ENCODE measurements around the gene LARP4.
"Not testable (repeated sequence)": the region's sequence is repeated elsewhere in the genome, so short reads cannot be mapped to it uniquely, and the experiment has no call there.

The LARP4 gene

DNA sequence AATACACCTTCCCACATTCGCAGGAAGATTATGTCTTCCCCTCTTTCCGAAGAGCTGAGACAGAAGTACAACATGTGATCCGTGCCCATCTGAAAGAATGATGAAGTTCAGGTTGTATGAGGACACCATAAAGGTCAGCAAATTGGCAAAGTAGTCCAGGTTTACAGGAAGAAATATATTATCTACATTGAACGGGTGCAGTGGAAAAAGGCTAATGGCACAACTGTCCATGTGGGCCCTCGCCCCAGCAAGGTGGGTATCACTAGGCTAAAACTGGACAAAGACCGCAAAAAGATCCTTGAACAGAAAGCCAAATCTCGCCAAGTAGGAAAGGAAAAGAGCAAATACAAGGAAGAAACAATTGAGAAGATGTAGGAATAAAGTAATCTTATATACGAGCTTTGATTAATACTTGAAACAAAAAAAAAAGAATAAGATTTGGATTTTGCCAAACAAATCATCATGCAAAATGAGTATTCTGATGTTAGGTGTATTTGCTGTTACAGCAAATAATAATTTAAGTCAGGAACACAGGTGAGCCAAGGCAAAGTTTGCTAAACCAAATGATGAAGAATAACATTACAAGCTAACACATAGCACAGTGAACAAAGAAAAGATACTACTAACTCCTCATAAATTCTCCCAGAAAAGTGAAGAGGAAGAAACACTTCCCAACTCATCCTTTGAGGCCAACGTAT lies 34.8 kb upstream of the LARP4 start:
- CTCF ChIA-PET = interaction anchor here (0.6 kb wide), 1 partner anchor 233 kb away, joined by 3 read pairs; no protein-coding TSS in a partner anchor
- Histone ChIP-seq H3K4me1 (ENCODE audit: control insufficient read depth, insufficient read depth, low read length) (no peaks in the 10 kb centered on the region), H3K4me3 (ENCODE audit: low read depth, low read length) (no peak overlapping the region), H3K36me3 (ENCODE audit: control insufficient read depth in 2 of 2, insufficient read depth in 1 of 2, low read length in 2 of 2) (no peaks in the 10 kb centered on the region), H3K9me3 (ENCODE audit: control insufficient read depth, insufficient read depth, low read depth, low read length) (no peaks in the 10 kb centered on the region), H3K27ac (ENCODE audit: extremely low read depth, low read depth, low read length) (no peak overlapping the region)
- TF ChIP-seq ZNF426 (tag by site-specific recombination; IDR thresholded peaks at IDR 0.05) (no peak), ZNF664 (tag by site-specific recombination; IDR thresholded peaks at IDR 0.05) (no peak), MYNN (tag by site-specific recombination; IDR thresholded peaks at IDR 0.05; ENCODE audit: borderline replicate concordance) (no peak), ZNF629 (tag by site-specific recombination; IDR thresholded peaks at IDR 0.05) (no peak), ZSCAN23 (tag by site-specific recombination; IDR thresholded peaks at IDR 0.05) (no peak), ZNF169 (tag by site-specific recombination; IDR thresholded peaks at IDR 0.05) (no peak), ZNF530 (tag by site-specific recombination; IDR thresholded peaks at IDR 0.05; ENCODE audit: low read depth) (no peak), ZBTB17 (tag by site-specific recombination; IDR thresholded peaks at IDR 0.05) (no peak), ZNF654 (tag by site-specific recombination; IDR thresholded peaks at IDR 0.05; ENCODE audit: low read depth) (no peak), ZNF184 (tag by site-specific recombination; IDR thresholded peaks at IDR 0.05) (no peak)
- TF ChIP-seq, protein P1, sequence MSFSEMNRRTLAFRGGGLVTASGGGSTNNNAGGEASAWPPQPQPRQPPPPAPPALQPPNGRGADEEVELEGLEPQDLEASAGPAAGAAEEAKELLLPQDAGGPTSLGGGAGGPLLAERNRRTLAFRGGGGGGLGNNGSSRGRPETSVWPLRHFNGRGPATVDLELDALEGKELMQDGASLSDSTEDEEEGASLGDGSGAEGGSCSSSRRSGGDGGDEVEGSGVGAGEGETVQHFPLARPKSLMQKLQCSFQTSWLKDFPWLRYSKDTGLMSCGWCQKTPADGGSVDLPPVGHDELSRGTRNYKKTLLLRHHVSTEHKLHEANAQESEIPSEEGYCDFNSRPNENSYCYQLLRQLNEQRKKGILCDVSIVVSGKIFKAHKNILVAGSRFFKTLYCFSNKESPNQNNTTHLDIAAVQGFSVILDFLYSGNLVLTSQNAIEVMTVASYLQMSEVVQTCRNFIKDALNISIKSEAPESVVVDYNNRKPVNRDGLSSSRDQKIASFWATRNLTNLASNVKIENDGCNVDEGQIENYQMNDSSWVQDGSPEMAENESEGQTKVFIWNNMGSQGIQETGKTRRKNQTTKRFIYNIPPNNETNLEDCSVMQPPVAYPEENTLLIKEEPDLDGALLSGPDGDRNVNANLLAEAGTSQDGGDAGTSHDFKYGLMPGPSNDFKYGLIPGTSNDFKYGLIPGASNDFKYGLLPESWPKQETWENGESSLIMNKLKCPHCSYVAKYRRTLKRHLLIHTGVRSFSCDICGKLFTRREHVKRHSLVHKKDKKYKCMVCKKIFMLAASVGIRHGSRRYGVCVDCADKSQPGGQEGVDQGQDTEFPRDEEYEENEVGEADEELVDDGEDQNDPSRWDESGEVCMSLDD (tag by site-specific recombination; IDR thresholded peaks at IDR 0.05) = no peak
- TF ChIP-seq, protein P2, sequence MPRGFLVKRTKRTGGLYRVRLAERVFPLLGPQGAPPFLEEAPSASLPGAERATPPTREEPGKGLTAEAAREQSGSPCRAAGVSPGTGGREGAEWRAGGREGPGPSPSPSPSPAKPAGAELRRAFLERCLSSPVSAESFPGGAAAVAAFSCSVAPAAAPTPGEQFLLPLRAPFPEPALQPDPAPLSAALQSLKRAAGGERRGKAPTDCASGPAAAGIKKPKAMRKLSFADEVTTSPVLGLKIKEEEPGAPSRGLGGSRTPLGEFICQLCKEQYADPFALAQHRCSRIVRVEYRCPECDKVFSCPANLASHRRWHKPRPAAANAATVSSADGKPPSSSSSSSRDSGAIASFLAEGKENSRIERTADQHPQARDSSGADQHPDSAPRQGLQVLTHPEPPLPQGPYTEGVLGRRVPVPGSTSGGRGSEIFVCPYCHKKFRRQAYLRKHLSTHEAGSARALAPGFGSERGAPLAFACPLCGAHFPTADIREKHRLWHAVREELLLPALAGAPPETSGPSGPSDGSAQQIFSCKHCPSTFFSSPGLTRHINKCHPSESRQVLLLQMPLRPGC (tag by site-specific recombination; IDR thresholded peaks at IDR 0.05) = no peak
- TF ChIP-seq, protein P3, sequence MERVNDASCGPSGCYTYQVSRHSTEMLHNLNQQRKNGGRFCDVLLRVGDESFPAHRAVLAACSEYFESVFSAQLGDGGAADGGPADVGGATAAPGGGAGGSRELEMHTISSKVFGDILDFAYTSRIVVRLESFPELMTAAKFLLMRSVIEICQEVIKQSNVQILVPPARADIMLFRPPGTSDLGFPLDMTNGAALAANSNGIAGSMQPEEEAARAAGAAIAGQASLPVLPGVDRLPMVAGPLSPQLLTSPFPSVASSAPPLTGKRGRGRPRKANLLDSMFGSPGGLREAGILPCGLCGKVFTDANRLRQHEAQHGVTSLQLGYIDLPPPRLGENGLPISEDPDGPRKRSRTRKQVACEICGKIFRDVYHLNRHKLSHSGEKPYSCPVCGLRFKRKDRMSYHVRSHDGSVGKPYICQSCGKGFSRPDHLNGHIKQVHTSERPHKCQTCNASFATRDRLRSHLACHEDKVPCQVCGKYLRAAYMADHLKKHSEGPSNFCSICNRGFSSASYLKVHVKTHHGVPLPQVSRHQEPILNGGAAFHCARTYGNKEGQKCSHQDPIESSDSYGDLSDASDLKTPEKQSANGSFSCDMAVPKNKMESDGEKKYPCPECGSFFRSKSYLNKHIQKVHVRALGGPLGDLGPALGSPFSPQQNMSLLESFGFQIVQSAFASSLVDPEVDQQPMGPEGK (tag by site-specific recombination; IDR thresholded peaks at IDR 0.05) = no peak
- POLR2A ChIA-PET = no interaction called here

DNA sequence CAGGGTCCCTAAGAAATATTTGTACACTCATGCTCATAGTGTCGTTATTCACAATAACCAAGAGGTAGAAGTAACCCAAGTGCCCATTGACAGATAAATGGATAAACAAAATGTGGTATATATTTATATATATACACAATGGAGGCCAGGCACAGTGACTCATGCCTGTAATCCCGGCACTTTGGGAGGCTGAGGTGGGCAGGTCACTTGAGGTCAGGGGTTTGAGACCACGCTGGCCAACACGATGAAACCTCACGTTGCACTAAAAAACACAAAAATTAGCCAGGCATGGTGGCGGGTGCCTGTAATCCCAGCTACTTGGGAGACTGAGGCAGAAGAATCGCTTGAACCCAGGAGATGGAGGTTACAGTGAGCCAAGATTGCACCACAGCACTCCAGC lies 30.0 kb upstream of the LARP4 start:
- H3K27ac ChIP-seq (ENCODE audit: extremely low read depth, low read depth, low read length); H3K36me3 ChIP-seq (ENCODE audit: control insufficient read depth in 2 of 2, insufficient read depth in 1 of 2, low read length in 2 of 2); H3K9me3 ChIP-seq (ENCODE audit: control insufficient read depth, insufficient read depth, low read depth, low read length); POLR2A ChIA-PET; H3K4me3 ChIP-seq (ENCODE audit: low read depth, low read length); H3K4me1 ChIP-seq (ENCODE audit: control insufficient read depth, insufficient read depth, low read length): not testable (repeated sequence)
- CTCF ChIA-PET = interaction anchor here (0.6 kb wide), 1 partner anchor 300 kb away, joined by 3 read pairs; no protein-coding TSS in a partner anchor

DNA sequence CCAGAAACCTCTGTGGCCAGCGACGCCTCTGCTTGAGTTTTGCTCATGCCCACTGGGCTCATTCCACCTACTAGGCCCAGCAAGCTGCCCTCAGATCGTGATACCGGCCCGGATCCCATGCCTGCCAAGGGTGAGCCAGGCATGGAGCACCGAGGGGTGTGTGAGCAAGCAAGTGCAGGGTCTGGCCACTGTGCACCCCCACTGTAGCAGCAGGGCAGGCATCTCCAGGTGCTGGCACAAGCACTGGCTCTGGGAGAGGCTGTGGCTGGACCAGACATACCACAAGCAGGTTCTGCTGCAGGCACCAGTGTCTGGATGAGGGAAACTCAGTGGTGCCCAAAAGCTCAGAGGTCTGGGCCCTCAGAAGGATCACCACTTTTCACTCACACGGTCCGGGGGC lies 24.9 kb upstream of the LARP4 start:
- Histone ChIP-seq H3K4me1 (ENCODE audit: control insufficient read depth, insufficient read depth, low read length) (no peaks in the 10 kb centered on the region), H3K36me3 (ENCODE audit: control insufficient read depth in 2 of 2, insufficient read depth in 1 of 2, low read length in 2 of 2) (no peaks in the 10 kb centered on the region), H3K27ac (ENCODE audit: extremely low read depth, low read depth, low read length) (no peak overlapping the region), H3K9me3 (ENCODE audit: control insufficient read depth, insufficient read depth, low read depth, low read length) (no peaks in the 10 kb centered on the region), H3K4me3 (ENCODE audit: low read depth, low read length) (no peak overlapping the region)
- ChIA-PET CTCF (interaction anchor here (0.9 kb wide), 1 partner anchor 13 kb away, joined by 3 read pairs; no protein-coding TSS in a partner anchor), POLR2A (no interaction called here)
- TF ChIP-seq ZBTB17 (tag by site-specific recombination; IDR thresholded peaks at IDR 0.05) (0 out of 2 replicates have a peak, but pooled peaks have one; percentile 14), ZIC2 (tag by site-specific recombination; IDR thresholded peaks at IDR 0.05) (no peak)

Measured in HEK293 (cell line).